ENCODE results near the gene TLE5. TPM values are rescaled to one million over a fixed set of nuclear protein-coding genes. Genes with fewer than 3 reads are reported as not detected.

Gene TLE5
- total and polyA plus RNA-seq, 10 of the 15 experiments (the other 5 are each of a cell fraction or from before 2014, with no cell fraction given), result 2.5 to 373 (median 154) TPM

DNA sequence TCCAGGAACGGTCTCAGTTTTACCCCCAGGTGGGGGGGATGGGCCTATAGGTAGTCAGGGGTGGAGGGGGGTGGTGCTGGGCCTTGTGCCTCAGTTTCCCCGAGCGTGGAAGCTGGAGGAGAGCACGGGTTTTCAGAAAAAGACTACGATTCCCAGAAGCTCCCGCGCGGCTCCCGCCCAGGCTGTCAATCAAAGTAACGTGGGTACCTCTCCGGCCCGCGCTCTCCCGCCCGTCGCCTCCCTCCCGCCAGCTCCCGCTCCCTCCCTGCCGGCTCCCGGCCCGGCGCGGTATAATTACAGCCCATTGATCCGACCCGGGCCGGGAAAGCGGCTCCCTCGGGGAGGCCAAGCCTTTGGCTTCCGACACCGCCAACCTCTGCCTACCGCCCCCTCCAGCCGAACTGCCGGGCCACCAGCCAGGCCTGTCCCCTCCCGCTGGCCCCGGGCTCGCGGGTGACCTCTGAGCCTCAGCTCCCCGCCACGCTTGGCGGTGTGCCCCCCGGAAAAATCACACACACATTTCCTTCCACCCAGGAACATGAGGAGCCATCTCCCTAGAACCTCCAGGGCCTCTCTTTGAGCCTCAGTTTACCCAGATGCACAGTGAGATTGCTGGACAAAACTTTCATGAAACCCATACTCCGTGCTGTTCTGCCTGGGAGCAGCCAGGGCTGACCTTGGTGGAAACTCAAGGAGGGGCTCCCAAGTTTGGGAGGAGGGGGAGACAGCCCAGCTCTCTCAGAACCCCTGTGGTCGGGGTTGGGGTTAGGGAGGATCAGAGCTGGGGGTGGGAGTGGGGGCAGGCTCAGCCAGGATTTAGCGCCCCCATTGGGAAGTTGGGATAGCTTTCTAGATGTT, 25.9 kb downstream of the TLE5 start (continued):
- TF ChIP-seq, protein P1, sequence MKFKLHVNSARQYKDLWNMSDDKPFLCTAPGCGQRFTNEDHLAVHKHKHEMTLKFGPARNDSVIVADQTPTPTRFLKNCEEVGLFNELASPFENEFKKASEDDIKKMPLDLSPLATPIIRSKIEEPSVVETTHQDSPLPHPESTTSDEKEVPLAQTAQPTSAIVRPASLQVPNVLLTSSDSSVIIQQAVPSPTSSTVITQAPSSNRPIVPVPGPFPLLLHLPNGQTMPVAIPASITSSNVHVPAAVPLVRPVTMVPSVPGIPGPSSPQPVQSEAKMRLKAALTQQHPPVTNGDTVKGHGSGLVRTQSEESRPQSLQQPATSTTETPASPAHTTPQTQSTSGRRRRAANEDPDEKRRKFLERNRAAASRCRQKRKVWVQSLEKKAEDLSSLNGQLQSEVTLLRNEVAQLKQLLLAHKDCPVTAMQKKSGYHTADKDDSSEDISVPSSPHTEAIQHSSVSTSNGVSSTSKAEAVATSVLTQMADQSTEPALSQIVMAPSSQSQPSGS (IDR thresholded peaks at IDR 0.05; ENCODE audit: low read length), result no peak
- TF ChIP-seq JUNB (IDR thresholded peaks at IDR 0.05), result no peak
- no peak for TF ChIP-seq ZNF217 (IDR thresholded peaks at IDR 0.05)
- TF ChIP-seq, protein P2, sequence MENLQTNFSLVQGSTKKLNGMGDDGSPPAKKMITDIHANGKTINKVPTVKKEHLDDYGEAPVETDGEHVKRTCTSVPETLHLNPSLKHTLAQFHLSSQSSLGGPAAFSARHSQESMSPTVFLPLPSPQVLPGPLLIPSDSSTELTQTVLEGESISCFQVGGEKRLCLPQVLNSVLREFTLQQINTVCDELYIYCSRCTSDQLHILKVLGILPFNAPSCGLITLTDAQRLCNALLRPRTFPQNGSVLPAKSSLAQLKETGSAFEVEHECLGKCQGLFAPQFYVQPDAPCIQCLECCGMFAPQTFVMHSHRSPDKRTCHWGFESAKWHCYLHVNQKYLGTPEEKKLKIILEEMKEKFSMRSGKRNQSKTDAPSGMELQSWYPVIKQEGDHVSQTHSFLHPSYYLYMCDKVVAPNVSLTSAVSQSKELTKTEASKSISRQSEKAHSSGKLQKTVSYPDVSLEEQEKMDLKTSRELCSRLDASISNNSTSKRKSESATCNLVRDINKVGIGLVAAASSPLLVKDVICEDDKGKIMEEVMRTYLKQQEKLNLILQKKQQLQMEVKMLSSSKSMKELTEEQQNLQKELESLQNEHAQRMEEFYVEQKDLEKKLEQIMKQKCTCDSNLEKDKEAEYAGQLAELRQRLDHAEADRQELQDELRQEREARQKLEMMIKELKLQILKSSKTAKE (IDR thresholded peaks at IDR 0.05; ENCODE audit: low read depth, poor library complexity, severe bottlenecking), result no peak
- no peak for TF ChIP-seq SPI1 (IDR thresholded peaks at IDR 0.05; ENCODE audit: borderline replicate concordance, insufficient read depth, low read depth, low read length)
- TF ChIP-seq, protein P3, sequence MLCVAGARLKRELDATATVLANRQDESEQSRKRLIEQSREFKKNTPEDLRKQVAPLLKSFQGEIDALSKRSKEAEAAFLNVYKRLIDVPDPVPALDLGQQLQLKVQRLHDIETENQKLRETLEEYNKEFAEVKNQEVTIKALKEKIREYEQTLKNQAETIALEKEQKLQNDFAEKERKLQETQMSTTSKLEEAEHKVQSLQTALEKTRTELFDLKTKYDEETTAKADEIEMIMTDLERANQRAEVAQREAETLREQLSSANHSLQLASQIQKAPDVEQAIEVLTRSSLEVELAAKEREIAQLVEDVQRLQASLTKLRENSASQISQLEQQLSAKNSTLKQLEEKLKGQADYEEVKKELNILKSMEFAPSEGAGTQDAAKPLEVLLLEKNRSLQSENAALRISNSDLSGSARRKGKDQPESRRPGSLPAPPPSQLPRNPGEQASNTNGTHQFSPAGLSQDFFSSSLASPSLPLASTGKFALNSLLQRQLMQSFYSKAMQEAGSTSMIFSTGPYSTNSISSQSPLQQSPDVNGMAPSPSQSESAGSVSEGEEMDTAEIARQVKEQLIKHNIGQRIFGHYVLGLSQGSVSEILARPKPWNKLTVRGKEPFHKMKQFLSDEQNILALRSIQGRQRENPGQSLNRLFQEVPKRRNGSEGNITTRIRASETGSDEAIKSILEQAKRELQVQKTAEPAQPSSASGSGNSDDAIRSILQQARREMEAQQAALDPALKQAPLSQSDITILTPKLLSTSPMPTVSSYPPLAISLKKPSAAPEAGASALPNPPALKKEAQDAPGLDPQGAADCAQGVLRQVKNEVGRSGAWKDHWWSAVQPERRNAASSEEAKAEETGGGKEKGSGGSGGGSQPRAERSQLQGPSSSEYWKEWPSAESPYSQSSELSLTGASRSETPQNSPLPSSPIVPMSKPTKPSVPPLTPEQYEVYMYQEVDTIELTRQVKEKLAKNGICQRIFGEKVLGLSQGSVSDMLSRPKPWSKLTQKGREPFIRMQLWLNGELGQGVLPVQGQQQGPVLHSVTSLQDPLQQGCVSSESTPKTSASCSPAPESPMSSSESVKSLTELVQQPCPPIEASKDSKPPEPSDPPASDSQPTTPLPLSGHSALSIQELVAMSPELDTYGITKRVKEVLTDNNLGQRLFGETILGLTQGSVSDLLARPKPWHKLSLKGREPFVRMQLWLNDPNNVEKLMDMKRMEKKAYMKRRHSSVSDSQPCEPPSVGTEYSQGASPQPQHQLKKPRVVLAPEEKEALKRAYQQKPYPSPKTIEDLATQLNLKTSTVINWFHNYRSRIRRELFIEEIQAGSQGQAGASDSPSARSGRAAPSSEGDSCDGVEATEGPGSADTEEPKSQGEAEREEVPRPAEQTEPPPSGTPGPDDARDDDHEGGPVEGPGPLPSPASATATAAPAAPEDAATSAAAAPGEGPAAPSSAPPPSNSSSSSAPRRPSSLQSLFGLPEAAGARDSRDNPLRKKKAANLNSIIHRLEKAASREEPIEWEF (IDR thresholded peaks at IDR 0.05; ENCODE audit: insufficient replicate concordance, low read depth, low read length), result no peak
- no peak for TF ChIP-seq EED (IDR thresholded peaks at IDR 0.05; ENCODE audit: low read depth)
- TF ChIP-seq, protein P4, sequence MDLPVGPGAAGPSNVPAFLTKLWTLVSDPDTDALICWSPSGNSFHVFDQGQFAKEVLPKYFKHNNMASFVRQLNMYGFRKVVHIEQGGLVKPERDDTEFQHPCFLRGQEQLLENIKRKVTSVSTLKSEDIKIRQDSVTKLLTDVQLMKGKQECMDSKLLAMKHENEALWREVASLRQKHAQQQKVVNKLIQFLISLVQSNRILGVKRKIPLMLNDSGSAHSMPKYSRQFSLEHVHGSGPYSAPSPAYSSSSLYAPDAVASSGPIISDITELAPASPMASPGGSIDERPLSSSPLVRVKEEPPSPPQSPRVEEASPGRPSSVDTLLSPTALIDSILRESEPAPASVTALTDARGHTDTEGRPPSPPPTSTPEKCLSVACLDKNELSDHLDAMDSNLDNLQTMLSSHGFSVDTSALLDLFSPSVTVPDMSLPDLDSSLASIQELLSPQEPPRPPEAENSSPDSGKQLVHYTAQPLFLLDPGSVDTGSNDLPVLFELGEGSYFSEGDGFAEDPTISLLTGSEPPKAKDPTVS (IDR thresholded peaks at IDR 0.05; ENCODE audit: low read depth, low read length), result no peak
- no peak for TF ChIP-seq BCL11A (IDR thresholded peaks at IDR 0.05; ENCODE audit: low read depth, low read length)
- no peak for TF ChIP-seq RBBP5 (conservative IDR thresholded peaks at IDR 0.05)
- TF ChIP-seq POLR2AphosphoS5 (IDR thresholded peaks at IDR 0.05; ENCODE audit: low read length), result no peak
- TF ChIP-seq NR2C1 (IDR thresholded peaks at IDR 0.05), result no peak
- TF ChIP-seq, protein P5, sequence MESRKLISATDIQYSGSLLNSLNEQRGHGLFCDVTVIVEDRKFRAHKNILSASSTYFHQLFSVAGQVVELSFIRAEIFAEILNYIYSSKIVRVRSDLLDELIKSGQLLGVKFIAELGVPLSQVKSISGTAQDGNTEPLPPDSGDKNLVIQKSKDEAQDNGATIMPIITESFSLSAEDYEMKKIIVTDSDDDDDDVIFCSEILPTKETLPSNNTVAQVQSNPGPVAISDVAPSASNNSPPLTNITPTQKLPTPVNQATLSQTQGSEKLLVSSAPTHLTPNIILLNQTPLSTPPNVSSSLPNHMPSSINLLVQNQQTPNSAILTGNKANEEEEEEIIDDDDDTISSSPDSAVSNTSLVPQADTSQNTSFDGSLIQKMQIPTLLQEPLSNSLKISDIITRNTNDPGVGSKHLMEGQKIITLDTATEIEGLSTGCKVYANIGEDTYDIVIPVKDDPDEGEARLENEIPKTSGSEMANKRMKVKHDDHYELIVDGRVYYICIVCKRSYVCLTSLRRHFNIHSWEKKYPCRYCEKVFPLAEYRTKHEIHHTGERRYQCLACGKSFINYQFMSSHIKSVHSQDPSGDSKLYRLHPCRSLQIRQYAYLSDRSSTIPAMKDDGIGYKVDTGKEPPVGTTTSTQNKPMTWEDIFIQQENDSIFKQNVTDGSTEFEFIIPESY (IDR thresholded peaks at IDR 0.05), result no peak

Data from GM12878 (cell line).